ENCODE measurements around the gene CYP4F2. TPM values are rescaled to one million over a fixed set of nuclear protein-coding genes. Genes with fewer than 3 reads are reported as not detected.
"Not testable (repeated sequence)": the region's sequence is repeated elsewhere in the genome, so short reads cannot be mapped to it uniquely, and the experiment has no call there.

The CYP4F2 gene
- total RNA-seq, 3 donors from 2014 or later (not counting 1 experiment from before 2014, with no cell fraction given) = 0.75 TPM; not detected in 2

- Histone ChIP-seq H3K4me3 (ENCODE audit: low read length) (no peak overlapping the region), H3K27me3 (ENCODE audit: control insufficient read depth, insufficient read depth, low read length) (no peaks in the 10 kb centered on the region), H3K9me3 (ENCODE audit: control insufficient read depth, insufficient read depth, low read length) (no peaks in the 10 kb centered on the region), H3K36me3 (ENCODE audit: control insufficient read depth, insufficient read depth, low read length) (no peaks in the 10 kb centered on the region), H3K4me1 (ENCODE audit: control insufficient read depth, insufficient read depth, low read length) (no peaks in the 10 kb centered on the region), H3K27ac (ENCODE audit: low read length) (no peak overlapping the region)
- no peak for DNase-seq
- no peaks in the 10 kb centered on the region for H3K36me3 Mint-ChIP-seq
- no peak overlapping the region for H3K27ac Mint-ChIP-seq
- no peak overlapping the region for H3K4me3 Mint-ChIP-seq
- intact Hi-C loops (cut with micrococcal nuclease) = no loop called here
- H3K27me3 Mint-ChIP-seq (ENCODE audit: low read depth in 2 of 2) = peaks cover 10 to 13% of the 10 kb centered on the region in 2 donors
- ATAC-seq = no peak
- H3K9me3 Mint-ChIP-seq = no peaks in the 10 kb centered on the region
- WGBS (ENCODE audit: insufficient coverage) = 81% methylated on average over 6 of the region's 7 CpGs
- no peaks in the 10 kb centered on the region for H3K4me1 Mint-ChIP-seq
- no peak for TF ChIP-seq CTCF (IDR thresholded peaks at IDR 0.05)
Observed at GRCh38 chr19:15885919-15886318, 12.0 kb downstream of the CYP4F2 start.

- no peak overlapping the region for H3K4me3 Mint-ChIP-seq
- TF ChIP-seq CTCF (IDR thresholded peaks at IDR 0.05) = no peak
- no peaks in the 10 kb centered on the region for H3K9me3 Mint-ChIP-seq
- H3K27me3 ChIP-seq (ENCODE audit: control insufficient read depth, insufficient read depth, low read length) = no peaks in the 10 kb centered on the region
- H3K36me3 ChIP-seq (ENCODE audit: control insufficient read depth, insufficient read depth, low read length) = no peaks in the 10 kb centered on the region
- no peaks in the 10 kb centered on the region for H3K9me3 ChIP-seq (ENCODE audit: control insufficient read depth, insufficient read depth, low read length)
- 69% methylated on average over 3 of the region's 3 CpGs for WGBS (ENCODE audit: insufficient coverage)
- H3K36me3 Mint-ChIP-seq = no peaks in the 10 kb centered on the region
- no peaks in the 10 kb centered on the region for H3K4me1 Mint-ChIP-seq
- intact Hi-C loops (cut with micrococcal nuclease) = no loop called here
- no peak overlapping the region for H3K4me3 ChIP-seq (ENCODE audit: low read length)
- DNase-seq (no peak), ATAC-seq (no peak)
- H3K27me3 Mint-ChIP-seq (ENCODE audit: low read depth in 2 of 2) = peaks cover 15 to 16% of the 10 kb centered on the region in 2 donors
- H3K27ac ChIP-seq (ENCODE audit: low read length) = no peak overlapping the region
- no peak overlapping the region for H3K27ac Mint-ChIP-seq
- H3K4me1 ChIP-seq (ENCODE audit: control insufficient read depth, insufficient read depth, low read length) = no peaks in the 10 kb centered on the region
Observed at GRCh38 chr19:15885167-15885566, 12.7 kb downstream of the CYP4F2 start.

GRCh38 chr19:15883329-15883728, 14.5 kb downstream of the CYP4F2 start:
- H3K9me3 Mint-ChIP-seq; H3K27ac ChIP-seq (ENCODE audit: low read length); H3K27me3 ChIP-seq (ENCODE audit: control insufficient read depth, insufficient read depth, low read length); H3K4me1 ChIP-seq (ENCODE audit: control insufficient read depth, insufficient read depth, low read length); H3K36me3 ChIP-seq (ENCODE audit: control insufficient read depth, insufficient read depth, low read length); H3K4me3 ChIP-seq (ENCODE audit: low read length); H3K4me1 Mint-ChIP-seq; intact Hi-C loops (cut with micrococcal nuclease); ATAC-seq; H3K27ac Mint-ChIP-seq; DNase-seq; H3K9me3 ChIP-seq (ENCODE audit: control insufficient read depth, insufficient read depth, low read length); H3K36me3 Mint-ChIP-seq; H3K4me3 Mint-ChIP-seq: not testable (repeated sequence)
- 17% methylated on average over 2 of the region's 3 CpGs for whole genome bisulfite sequencing (ENCODE audit: insufficient coverage)
- peaks cover 16 to 22% of the 10 kb centered on the region in 2 donors for H3K27me3 Mint-ChIP-seq (ENCODE audit: low read depth in 2 of 2)

GRCh38 chr19:15874821-15875474, 22.9 kb downstream of the CYP4F2 start:
- no peak overlapping the region for H3K4me3 ChIP-seq (ENCODE audit: low read length)
- no peak for ATAC-seq
- H3K4me1 ChIP-seq (ENCODE audit: control insufficient read depth, insufficient read depth, low read length) = peaks cover 9% of the 10 kb centered on the region
- Mint-ChIP-seq H3K36me3 (no peaks in the 10 kb centered on the region), H3K4me1 (peaks cover 0 to 8% of the 10 kb centered on the region in 2 donors), H3K4me3 (no peak overlapping the region), H3K27ac (no peak overlapping the region), H3K27me3 (ENCODE audit: low read depth in 2 of 2) (peaks cover 9 to 46% of the 10 kb centered on the region in 2 donors), H3K9me3 (no peaks in the 10 kb centered on the region)
- H3K36me3 ChIP-seq (ENCODE audit: control insufficient read depth, insufficient read depth, low read length) = no peaks in the 10 kb centered on the region
- 6% methylated on average over 3 of the region's 4 CpGs for WGBS (ENCODE audit: insufficient coverage)
- no peaks in the 10 kb centered on the region for H3K9me3 ChIP-seq (ENCODE audit: control insufficient read depth, insufficient read depth, low read length)
- H3K27ac ChIP-seq (ENCODE audit: low read length) = no peak overlapping the region
- intact Hi-C loops (cut with micrococcal nuclease) = no loop called here
- H3K27me3 ChIP-seq (ENCODE audit: control insufficient read depth, insufficient read depth, low read length) = peaks cover 5% of the 10 kb centered on the region
- TF ChIP-seq CTCF (IDR thresholded peaks at IDR 0.05) = no peak
- no peak for DNase-seq

GRCh38 chr19:15873771-15874170, 24.1 kb downstream of the CYP4F2 start:
- H3K27ac Mint-ChIP-seq; ATAC-seq; H3K4me1 ChIP-seq (ENCODE audit: control insufficient read depth, insufficient read depth, low read length); intact Hi-C loops (cut with micrococcal nuclease); H3K36me3 Mint-ChIP-seq; H3K36me3 ChIP-seq (ENCODE audit: control insufficient read depth, insufficient read depth, low read length); H3K27me3 ChIP-seq (ENCODE audit: control insufficient read depth, insufficient read depth, low read length); H3K9me3 ChIP-seq (ENCODE audit: control insufficient read depth, insufficient read depth, low read length); H3K4me3 Mint-ChIP-seq; H3K4me3 ChIP-seq (ENCODE audit: low read length); H3K9me3 Mint-ChIP-seq; H3K27ac ChIP-seq (ENCODE audit: low read length); DNase-seq: not testable (repeated sequence)
- Mint-ChIP-seq H3K4me1 (peaks cover 7 to 13% of the 10 kb centered on the region in 2 donors), H3K27me3 (ENCODE audit: low read depth in 2 of 2) (peaks cover 15 to 49% of the 10 kb centered on the region in 2 donors)
- WGBS (ENCODE audit: insufficient coverage) = 90% methylated on average over 6 of the region's 6 CpGs
